ENCODE results near the gene HBE1.
"Not testable (repeated sequence)": the region's sequence is repeated elsewhere in the genome, so short reads cannot be mapped to it uniquely, and the experiment has no call there.

Gene HBE1

GRCh38 chr11:5253440-5253839 lies 16.3 kb downstream of the HBE1 start:
- not testable (repeated sequence) for DNase-seq

- no peak for DNase-seq
Measured at GRCh38 chr11:5252919-5253265, 16.9 kb downstream of the HBE1 start.

GRCh38 chr11:5252192-5252918 lies 17.4 kb downstream of the HBE1 start:
- DNase-seq = no peak

- DNase-seq = no peak
Measured at GRCh38 chr11:5251746-5252145, 18.0 kb downstream of the HBE1 start.

- no peak for DNase-seq
Measured at GRCh38 chr11:5250543-5251204, 19.1 kb downstream of the HBE1 start.

- DNase-seq = not testable (repeated sequence)
Measured at GRCh38 chr11:5249807-5250396, 19.8 kb downstream of the HBE1 start, which contains the start of gene HBG1. Gene HBG1, minus strand, starts transcription at chr11:5249857. Its CDS starts 53 bp downstream, at chr11:5249804.

GRCh38 chr11:5248498-5248897 lies 21.2 kb downstream of the HBE1 start:
- DNase-seq = not testable (repeated sequence)

- no peak for DNase-seq
Measured at GRCh38 chr11:5247472-5248192, 22.1 kb downstream of the HBE1 start.

- DNase-seq = no peak
Measured at GRCh38 chr11:5246772-5247471, 22.8 kb downstream of the HBE1 start.

GRCh38 chr11:5245155-5245554 lies 24.6 kb downstream of the HBE1 start:
- DNase-seq = no peak

GRCh38 chr11:5243816-5244180 lies 25.9 kb downstream of the HBE1 start:
- no peak for DNase-seq

GRCh38 chr11:5242933-5243815 lies 26.6 kb downstream of the HBE1 start:
- no peak for DNase-seq

- no peak for DNase-seq
Measured at GRCh38 chr11:5242208-5242607, 27.5 kb downstream of the HBE1 start.

- no peak for DNase-seq
Measured at GRCh38 chr11:5241458-5241857, 28.3 kb downstream of the HBE1 start.

GRCh38 chr11:5240458-5240857 lies 29.3 kb downstream of the HBE1 start:
- no peak for DNase-seq

GRCh38 chr11:5240056-5240455 lies 29.7 kb downstream of the HBE1 start:
- DNase-seq = no peak

- DNase-seq = no peak
Measured at GRCh38 chr11:5239046-5239445, 30.7 kb downstream of the HBE1 start.

GRCh38 chr11:5238486-5238885 lies 31.3 kb downstream of the HBE1 start:
- no peak for DNase-seq

- no peak for DNase-seq
Measured at GRCh38 chr11:5237420-5237819, 32.3 kb downstream of the HBE1 start.

- DNase-seq = no peak
Measured at GRCh38 chr11:5235364-5236095, 34.2 kb downstream of the HBE1 start.
